Suprapubic skin (tissue), 4 donors: ENCODE measurements around the gene BRD3OS. TPM values are rescaled to one million over a fixed set of nuclear protein-coding genes. Genes with fewer than 3 reads are reported as not detected.
A peak's percentile ranks its signal among the peaks of the same experiment; 100 is the strongest.

ENCODE experiments used
- DNase-seq, 2 donors: peaks; one replicate each; pipeline ENCODE4 v3.0.0-alpha.2; 2019; ENCODE audit warnings: low spot score in 2 of 2
- H3K27ac ChIP-seq: fragments of 200-600 bp; sonication (generic); one replicate; pipeline ENCODE4 v1.5.1; 2019
- H3K27me3 ChIP-seq: fragments of 200-600 bp; sonication (generic); one replicate; pipeline ENCODE4 v1.5.1; 2019
- H3K36me3 ChIP-seq: fragments of 200-600 bp; sonication (generic); one replicate; pipeline ENCODE4 v1.5.1; 2019
- H3K4me1 ChIP-seq: fragments of 200-600 bp; sonication (generic); one replicate; pipeline ENCODE4 v1.5.1; 2019
- H3K4me3 ChIP-seq: fragments of 200-600 bp; sonication (generic); one replicate; pipeline ENCODE4 v1.5.1; 2019; ENCODE audit warnings: mild to moderate bottlenecking
- H3K9me3 ChIP-seq: fragments of 200-600 bp; sonication (generic); one replicate; pipeline ENCODE4 v1.5.1; 2019
- CTCF ChIP-seq, 2 donors: fragments of 200-600 bp in 1 of 2; fragments of 450-650 bp in 1 of 2; sonication (generic) in 1 of 2; IDR thresholded peaks; one replicate each; pipeline ENCODE4 v1.5.1; 2016 to 2019; ENCODE audit warnings: antibody characterized with exemption in 2 of 2, mild to moderate bottlenecking in 1 of 2, moderate library complexity in 1 of 2
- EP300 ChIP-seq: sonication (generic); formaldehyde crosslinking; IDR thresholded peaks from one replicate; pipeline ENCODE4 v1.6.1; 2017; ENCODE audit warnings: antibody characterized with exemption
- POLR2A ChIP-seq, 2 donors: fragments of 450-650 bp; IDR thresholded peaks; one replicate each; pipeline ENCODE4 v1.6.1; 2017; ENCODE audit warnings: antibody characterized with exemption in 2 of 2, mild to moderate bottlenecking in 2 of 2, moderate library complexity in 2 of 2
- POLR2AphosphoS5 ChIP-seq, 3 donors: sonication (generic); formaldehyde crosslinking; IDR thresholded peaks; one replicate each; pipeline ENCODE4 v1.6.1; 2017; ENCODE audit warnings: antibody characterized with exemption in 3 of 3
- WGBS: methylation state at CpG from one replicate; pipeline ENCODE4 v1.1.5; 2018; 5-methylcytosine and 5-hydroxymethylcytosine counted together
- total RNA-seq, 4 donors: library from RNA; depleted of rRNA; stranded (reverse); fragments of >200 nt; gene quantifications; one replicate each; pipeline ENCODE4 v1.1.0, GENCODE V29; 2016

The BRD3OS gene
- total RNA-seq, 4 donors from 2014 or later = 6.2 to 10.4 (median 9.5) TPM

- 95% methylated on average over 14 of the region's 16 CpGs for WGBS
- peaks cover 54% of the 10 kb centered on the region for H3K36me3 ChIP-seq
These were observed 27.7 kb downstream of the BRD3OS start for GRCh38 chr9:134052941-134053340.

GRCh38 chr9:134053401-134053871 is 28.2 kb downstream of the BRD3OS start:
- Histone ChIP-seq H3K36me3 (peaks cover 49% of the 10 kb centered on the region), H3K4me3 (no peak overlapping the region), H3K27me3 (no peaks in the 10 kb centered on the region), H3K27ac (no peak overlapping the region), H3K9me3 (no peaks in the 10 kb centered on the region), H3K4me1 (peaks cover 46% of the 10 kb centered on the region)
- TF ChIP-seq EP300 = no peak
- no peak for TF ChIP-seq POLR2AphosphoS5 (IDR thresholded peaks at IDR 0.05)
- no peak for TF ChIP-seq POLR2A (IDR thresholded peaks at IDR 0.05)
- WGBS = no CpG with 5 or more reads among the region's 28 CpGs
- peak in 1 of 2 donors; percentile 46 for DNase-seq

More at GRCh38 chr9:134052941-134053340, 27.7 kb downstream of the BRD3OS start:
- TF ChIP-seq POLR2AphosphoS5 (IDR thresholded peaks at IDR 0.05) = no peak
- no peak for TF ChIP-seq EP300
- TF ChIP-seq CTCF (IDR thresholded peaks at IDR 0.05) = no peak
- no peak for TF ChIP-seq POLR2A (IDR thresholded peaks at IDR 0.05)
- Histone ChIP-seq H3K27ac (no peak overlapping the region), H3K27me3 (no peaks in the 10 kb centered on the region), H3K4me1 (peaks cover 41% of the 10 kb centered on the region), H3K9me3 (no peaks in the 10 kb centered on the region), H3K4me3 (no peak overlapping the region)
- DNase-seq = no peak

GRCh38 chr9:134053941-134054761 is 28.9 kb downstream of the BRD3OS start:
- Histone ChIP-seq H3K4me3 (no peak overlapping the region), H3K4me1 (peaks cover 53% of the 10 kb centered on the region), H3K27me3 (no peaks in the 10 kb centered on the region), H3K27ac (no peak overlapping the region), H3K9me3 (no peaks in the 10 kb centered on the region), H3K36me3 (peaks cover 43% of the 10 kb centered on the region)
- TF ChIP-seq EP300 = no peak
- TF ChIP-seq POLR2A (IDR thresholded peaks at IDR 0.05) = no peak
- TF ChIP-seq CTCF (IDR thresholded peaks at IDR 0.05) = no peak
- TF ChIP-seq POLR2AphosphoS5 (IDR thresholded peaks at IDR 0.05) = no peak
- WGBS = 94% methylated on average over 19 of the region's 44 CpGs
- DNase-seq = peak in 1 of 2 donors; percentile 67

DNA sequence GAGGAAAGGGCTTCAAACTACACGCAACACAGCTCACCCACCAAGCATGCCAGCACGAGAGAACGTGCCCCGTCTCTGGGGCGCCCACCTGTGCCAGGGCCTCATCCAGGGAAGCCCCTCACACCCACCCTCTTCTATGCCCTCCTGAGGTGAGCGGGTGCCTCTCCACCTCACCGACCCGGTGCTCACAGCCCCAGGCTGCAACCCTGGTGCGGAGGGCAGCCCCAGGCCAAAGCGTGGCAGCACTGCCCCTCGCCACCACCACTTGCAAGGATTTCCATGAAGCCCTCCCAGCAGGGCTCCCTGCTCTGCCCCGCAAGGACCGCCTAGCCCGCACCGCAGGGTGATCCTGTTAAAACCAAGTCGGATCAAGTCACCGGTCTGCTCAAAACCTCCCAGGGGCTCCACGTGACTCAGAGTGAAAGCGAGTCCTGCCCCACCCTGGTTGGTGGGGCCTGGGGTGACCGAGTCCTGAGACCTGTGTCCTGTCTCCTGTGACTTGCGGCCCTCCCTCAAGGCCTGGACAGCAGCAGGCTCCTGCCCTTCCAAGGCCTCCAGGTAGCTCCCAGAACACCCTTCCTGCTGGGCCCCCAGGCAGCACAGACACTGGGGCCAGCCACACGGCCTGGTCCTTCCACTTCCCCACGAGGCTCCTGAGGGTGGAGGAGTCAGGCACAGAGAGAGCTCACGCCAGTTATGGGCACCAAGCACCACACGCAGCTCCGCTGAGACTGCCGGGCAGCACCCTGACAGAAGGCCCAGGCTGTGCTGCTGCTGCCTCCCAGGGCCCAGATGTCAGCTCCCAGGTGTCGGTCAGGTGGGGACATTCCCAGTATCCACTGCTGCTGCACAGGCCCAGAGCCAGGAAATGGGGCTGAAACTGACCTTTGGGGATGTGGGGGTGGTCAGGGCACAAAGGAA is 29.9 kb downstream of the BRD3OS start:
- H3K36me3 ChIP-seq = peaks cover 33% of the 10 kb centered on the region
- no peaks in the 10 kb centered on the region for H3K9me3 ChIP-seq
- peak overlapping the region; percentile 50 for H3K27ac ChIP-seq
- peaks cover 58% of the 10 kb centered on the region for H3K4me1 ChIP-seq
- no peak for TF ChIP-seq POLR2A (IDR thresholded peaks at IDR 0.05)
- TF ChIP-seq POLR2AphosphoS5 (IDR thresholded peaks at IDR 0.05) = no peak
- no peak for TF ChIP-seq EP300
- no peak for TF ChIP-seq CTCF (IDR thresholded peaks at IDR 0.05)
- peak overlapping the region; percentile 11 for H3K4me3 ChIP-seq
- DNase-seq = peak in 1 of 2 donors; percentile 57
- no peaks in the 10 kb centered on the region for H3K27me3 ChIP-seq
- 87% methylated on average over 3 of the region's 28 CpGs for WGBS

GRCh38 chr9:134055981-134056461 is 30.7 kb downstream of the BRD3OS start:
- Histone ChIP-seq H3K27ac (peak overlapping the region; percentile 50), H3K27me3 (no peaks in the 10 kb centered on the region), H3K4me1 (peaks cover 62% of the 10 kb centered on the region), H3K36me3 (peaks cover 25% of the 10 kb centered on the region), H3K9me3 (no peaks in the 10 kb centered on the region), H3K4me3 (peak overlapping the region; percentile 11)
- 33% methylated on average over 3 of the region's 13 CpGs for WGBS
- TF ChIP-seq POLR2A (IDR thresholded peaks at IDR 0.05) (no peak), CTCF (IDR thresholded peaks at IDR 0.05) (no peak), EP300 (no peak), POLR2AphosphoS5 (IDR thresholded peaks at IDR 0.05) (peak in 1 of 3 donors; percentile 20)
- DNase-seq = peak; percentile 84 to 91
